B cell (primary cell): Measurements from ENCODE around the gene ENG. TPM values are rescaled to one million over a fixed set of nuclear protein-coding genes. Genes with fewer than 3 reads are reported as not detected.

Experiments
- ATAC-seq: fragments of 200-7000 bp; cut with Tn5 transposase; one replicate; pipeline ENCODE4 v1.10.0; 2021; ENCODE audit warnings: low read depth, mild to moderate bottlenecking, moderate number of reproducible peaks, moderate library complexity
- CTCF ChIA-PET: fragments of 350-600 bp; sonication (Branson Sonifier 250); formaldehyde crosslinking; loops from one replicate; lab custom pipeline; 2021; ENCODE audit warnings: antibody characterized with exemption, inconsistent platforms; lab: Charles Lee
- POLR2A ChIA-PET: fragments of 350-600 bp; sonication (Branson Sonifier 250); formaldehyde crosslinking; loops from one replicate; lab custom pipeline; 2021; ENCODE audit warnings: antibody characterized with exemption; lab: Charles Lee
- DNase-seq: peaks from one replicate; pipeline ENCODE4 v3.0.0; 2013
- H2AFZ ChIP-seq: 2 replicates; pipeline ENCODE4 v1.6.1; 2012; ENCODE audit warnings: mild to moderate bottlenecking, low read depth, low read length; ENCODE audit not compliant: insufficient read depth, poor library complexity, severe bottlenecking
- H3K27ac ChIP-seq, 2 donors: 1 replicate in 1 of 2; 2 replicates in 1 of 2; pipeline ENCODE4 v1.5.1; 2012 to 2013; ENCODE audit warnings: low read length in 2 of 2, mild to moderate bottlenecking in 2 of 2, moderate library complexity in 1 of 2
- H3K27me3 ChIP-seq, 4 experiments: fragments of 200-600 bp in 1 of 4; sonication (generic) in 1 of 4; replicated peaks in 1 of 4; 1 replicate in 2 of 4; 2 replicates in 2 of 4; pipeline versions ENCODE4 v1.6.1 to v1.7.0; 2013 to 2016; ENCODE audit warnings: low read length in 3 of 4, mild to moderate bottlenecking in 2 of 4, mixed read lengths in 1 of 4, moderate library complexity in 1 of 4; ENCODE audit not compliant: insufficient read depth in 4 of 4, control insufficient read depth in 3 of 4; ENCODE audit errors: control extremely low read depth in 1 of 4
- H3K36me3 ChIP-seq, 2 experiments: replicated peaks in 1 of 2; 1 replicate in 1 of 2; 2 replicates in 1 of 2; pipeline versions ENCODE4 v1.6.1 to v1.7.1; 2013; ENCODE audit warnings: low read length in 1 of 2; ENCODE audit not compliant: insufficient read depth in 2 of 2, control insufficient read depth in 1 of 2; ENCODE audit errors: control extremely low read depth in 1 of 2, extremely low read depth in 1 of 2
- H3K4me1 ChIP-seq, 2 donors: fragments of 200-600 bp in 1 of 2; sonication (generic) in 1 of 2; 1 replicate in 1 of 2; 2 replicates in 1 of 2; pipeline versions ENCODE4 v1.5.1 to v1.6.1; 2013 to 2017; ENCODE audit warnings: low read length in 2 of 2; ENCODE audit not compliant: control insufficient read depth in 2 of 2, insufficient read depth in 2 of 2
- H3K4me2 ChIP-seq: replicated peaks from 2 replicates; pipeline ENCODE3; 2012; ENCODE audit warnings: mild to moderate bottlenecking, low read depth, low read length; ENCODE audit not compliant: poor library complexity, severe bottlenecking
- H3K4me3 ChIP-seq, 5 experiments: fragments of 200-600 bp in 1 of 5; sonication (generic) in 1 of 5; 1 replicate in 3 of 5; 2 replicates in 2 of 5; pipeline versions ENCODE4 v1.5.1 to v1.7.0; 2011 to 2016; ENCODE audit warnings: low read length in 4 of 5, mild to moderate bottlenecking in 4 of 5, low read depth in 2 of 5, control low read depth in 1 of 5, moderate library complexity in 1 of 5; ENCODE audit not compliant: insufficient read depth in 1 of 5; ENCODE audit errors: control extremely low read depth in 1 of 5, extremely low read depth in 1 of 5
- H3K79me2 ChIP-seq: fragments of 200-600 bp; sonication (generic); one replicate; pipeline ENCODE4 v1.6.0; 2016; ENCODE audit warnings: low read length; ENCODE audit not compliant: control insufficient read depth, insufficient read depth
- H3K9ac ChIP-seq: fragments of 200-600 bp; sonication (generic); 2 replicates; pipeline ENCODE4 v1.6.1; 2017; ENCODE audit warnings: mild to moderate bottlenecking, low read length, moderate library complexity
- H3K9me3 ChIP-seq, 3 donors: one replicate each; pipeline versions ENCODE4 v1.6.1 to v1.7.1; 2013; ENCODE audit warnings: low read length in 2 of 3; ENCODE audit not compliant: control insufficient read depth in 2 of 3, insufficient read depth in 1 of 3; ENCODE audit errors: control extremely low read depth in 1 of 3
- H4K20me1 ChIP-seq: 2 replicates; pipeline ENCODE4 v1.6.0; 2012; ENCODE audit warnings: mild to moderate bottlenecking, low read length; ENCODE audit not compliant: insufficient read depth, control insufficient read depth, poor library complexity, severe bottlenecking
- H3K27ac Mint-ChIP-seq: one replicate; pipeline ENCODE4 v1.8.0; 2021; ENCODE audit warnings: mixed read lengths
- H3K27me3 Mint-ChIP-seq: one replicate; pipeline ENCODE4 v1.8.0; 2021; ENCODE audit warnings: mixed read lengths
- H3K4me1 Mint-ChIP-seq: one replicate; pipeline ENCODE4 v1.8.0; 2021; ENCODE audit warnings: mixed read lengths
- H3K4me3 Mint-ChIP-seq: one replicate; pipeline ENCODE4 v1.8.0; 2021; ENCODE audit warnings: mixed read lengths
- H3K9me3 Mint-ChIP-seq: one replicate; pipeline ENCODE4 v1.8.0; 2022; ENCODE audit warnings: mixed read lengths; ENCODE audit not compliant: insufficient read depth
- EZH2 ChIP-seq: IDR thresholded peaks from 2 replicates; pipeline ENCODE4 v1.6.1; 2012; ENCODE audit warnings: borderline replicate concordance, low read depth, mild to moderate bottlenecking, moderate library complexity, low read length; ENCODE audit not compliant: insufficient read depth, poor library complexity, severe bottlenecking
- WGBS: methylation state at CpG from one replicate; pipeline ENCODE4 v1.1.5; 2013; ENCODE audit warnings: missing lambda C conversion rate; ENCODE audit not compliant: insufficient coverage; 5-methylcytosine and 5-hydroxymethylcytosine counted together
- intact Hi-C: fragments of 100-400 bp; cut with micrococcal nuclease; formaldehyde crosslinking; loops from one replicate; pipeline ENCODE4 v1.10.0; 2022
- polyA plus RNA-seq: library from polyadenylated mRNA; depleted of rRNA; stranded (reverse); fragments of >200 nt; gene quantifications from 2 replicates; pipeline ENCODE4 v1.2.3, GENCODE V29; 2012
- total RNA-seq, 2 donors: library from RNA; stranded (reverse); fragments of 120-200 nt in 1 of 2; gene quantifications; 1 replicate in 1 of 2; 2 replicates in 1 of 2; pipeline versions ENCODE4 v1.2.3 to v1.2.4, GENCODE V29; 2013 to 2022
- TF ChIP-seq, protein P1 (sequence below): fragments of 200-600 bp; IDR thresholded peaks from one replicate; pipeline ENCODE4 v1.8.0; 2022; ENCODE audit warnings: antibody characterized with exemption, mild to moderate bottlenecking

The ENG gene
- total and polyA plus RNA-seq, 2 donors (not counting 1 experiment from before 2014, with no cell fraction given) = 5.4 to 12.6 TPM

- Histone ChIP-seq H3K4me3 (no peak overlapping the region), H4K20me1 (no peaks in the 10 kb centered on the region), H3K27me3 (no peaks in the 10 kb centered on the region), H3K36me3 (no peaks in the 10 kb centered on the region), H3K27ac (peak overlapping the region; percentile 63 to 73), H3K79me2 (no peaks in the 10 kb centered on the region), H3K4me1 (peaks cover 42 to 58% of the 10 kb centered on the region in 2 donors), H2AFZ (peak overlapping the region; percentile 70), H3K9ac (no peak overlapping the region), H3K4me2 (peak overlapping the region; percentile 53), H3K9me3 (no peaks in the 10 kb centered on the region)
- ChIA-PET CTCF (interaction anchor here (0.6 to 13.7 kb wide), 18 partner anchors 11 to 362 kb away, joined by 3 to 237 read pairs (median 4); partner anchors contain the start of genes CDK9, ENG, FPGS and SH2D3C), POLR2A (interaction anchor here (0.8 to 1.8 kb wide), 7 partner anchors 12 to 95 kb away, joined by 3 to 7 read pairs (median 4); partner anchors contain the start of genes CDK9, FPGS and SH2D3C)
- peak; percentile 45 for DNase-seq
- ATAC-seq = no peak
- peaks cover 49% of the 10 kb centered on the region for H3K4me1 Mint-ChIP-seq
- no peaks in the 10 kb centered on the region for H3K27me3 Mint-ChIP-seq
- no peaks in the 10 kb centered on the region for H3K9me3 Mint-ChIP-seq
- TF ChIP-seq EZH2 = no peak
- TF ChIP-seq, protein P1, sequence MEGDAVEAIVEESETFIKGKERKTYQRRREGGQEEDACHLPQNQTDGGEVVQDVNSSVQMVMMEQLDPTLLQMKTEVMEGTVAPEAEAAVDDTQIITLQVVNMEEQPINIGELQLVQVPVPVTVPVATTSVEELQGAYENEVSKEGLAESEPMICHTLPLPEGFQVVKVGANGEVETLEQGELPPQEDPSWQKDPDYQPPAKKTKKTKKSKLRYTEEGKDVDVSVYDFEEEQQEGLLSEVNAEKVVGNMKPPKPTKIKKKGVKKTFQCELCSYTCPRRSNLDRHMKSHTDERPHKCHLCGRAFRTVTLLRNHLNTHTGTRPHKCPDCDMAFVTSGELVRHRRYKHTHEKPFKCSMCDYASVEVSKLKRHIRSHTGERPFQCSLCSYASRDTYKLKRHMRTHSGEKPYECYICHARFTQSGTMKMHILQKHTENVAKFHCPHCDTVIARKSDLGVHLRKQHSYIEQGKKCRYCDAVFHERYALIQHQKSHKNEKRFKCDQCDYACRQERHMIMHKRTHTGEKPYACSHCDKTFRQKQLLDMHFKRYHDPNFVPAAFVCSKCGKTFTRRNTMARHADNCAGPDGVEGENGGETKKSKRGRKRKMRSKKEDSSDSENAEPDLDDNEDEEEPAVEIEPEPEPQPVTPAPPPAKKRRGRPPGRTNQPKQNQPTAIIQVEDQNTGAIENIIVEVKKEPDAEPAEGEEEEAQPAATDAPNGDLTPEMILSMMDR = no peak
- intact Hi-C loops = loop anchor here (2.0 kb wide), 1 partner anchor 63 kb away; the partner anchor contains the start of gene FPGS
- WGBS = 73% methylated on average over 11 of the region's 19 CpGs
- H3K27ac Mint-ChIP-seq = peak overlapping the region; percentile 93
- H3K4me3 Mint-ChIP-seq = peak overlapping the region; percentile 21
Observed at GRCh38 chr9:127865645-127866464, 11.4 kb upstream of the ENG start.
